HepG2 (cell line): ENCODE data around the gene MLST8. TPM values are rescaled to one million over a fixed set of nuclear protein-coding genes. Genes with fewer than 3 reads are reported as not detected.

Experiments used
- DBP ChIP-seq: sonication (generic); formaldehyde crosslinking; IDR thresholded peaks from 2 replicates; pipeline ENCODE4 v1.4.0; 2020; ENCODE audit warnings: missing genetic modification reagents; ENCODE audit errors: not compliant biosample characterization
- EED ChIP-seq: sonication (generic); formaldehyde crosslinking; IDR thresholded peaks from 2 replicates; pipeline ENCODE4 v1.5.0; 2020; ENCODE audit warnings: mild to moderate bottlenecking, missing genetic modification reagents
- HOMEZ ChIP-seq: IDR thresholded peaks from 2 replicates; pipeline ENCODE4 v1.6.1; 2016; ENCODE audit warnings: low read depth
- IRF9 ChIP-seq: sonication (generic); formaldehyde crosslinking; IDR thresholded peaks from 2 replicates; pipeline ENCODE4 v1.8.0; 2022; ENCODE audit warnings: missing genetic modification reagents, mild to moderate bottlenecking, borderline replicate concordance
- KDM2A ChIP-seq: sonication (generic); formaldehyde crosslinking; IDR thresholded peaks from 2 replicates; pipeline ENCODE4 v1.4.0; 2020; ENCODE audit warnings: low read depth, missing genetic modification reagents, borderline replicate concordance
- KMT2B ChIP-seq: IDR thresholded peaks from 2 replicates; pipeline ENCODE4 v1.6.1; 2016; ENCODE audit warnings: missing genetic modification reagents, missing compliant biosample characterization
- NFYB ChIP-seq: sonication (generic); formaldehyde crosslinking; IDR thresholded peaks from 2 replicates; pipeline ENCODE4 v1.4.0; 2020; ENCODE audit warnings: missing genetic modification reagents
- ZBTB43 ChIP-seq: sonication (generic); formaldehyde crosslinking; conservative IDR thresholded peaks from 2 replicates; pipeline ENCODE4 v1.4.0; 2020; ENCODE audit warnings: missing genetic modification reagents
- ZFP36L2 ChIP-seq: sonication (generic); formaldehyde crosslinking; IDR thresholded peaks from 2 replicates; pipeline ENCODE4 v1.4.0; 2020; ENCODE audit warnings: missing genetic modification reagents
- ZMYM4 ChIP-seq: sonication (generic); formaldehyde crosslinking; IDR thresholded peaks from 2 replicates; pipeline ENCODE4 v1.8.1; 2023; ENCODE audit warnings: mild to moderate bottlenecking, missing genetic modification reagents
- ZNF12 ChIP-seq: sonication (generic); formaldehyde crosslinking; IDR thresholded peaks from 2 replicates; pipeline ENCODE4 v1.5.0; 2020; ENCODE audit warnings: missing genetic modification reagents
- ZNF614 ChIP-seq: IDR thresholded peaks from 2 replicates; pipeline ENCODE4 v1.6.1; 2018; ENCODE audit warnings: missing biosample characterization, missing genetic modification reagents, inconsistent platforms, borderline replicate concordance
- ZNF646 ChIP-seq: sonication (generic); formaldehyde crosslinking; IDR thresholded peaks from 2 replicates; pipeline ENCODE4 v1.9.0; 2021; ENCODE audit warnings: mild to moderate bottlenecking, missing genetic modification reagents
- polyA plus RNA-seq, 8 experiments: library from polyadenylated mRNA; depleted of rRNA in 3 of 8; stranded (reverse) in 7 of 8; unstranded in 1 of 8; fragments of >200 nt; fragmentation: Illumina TruSeq in 4 of 8; extraction: Trizol in 4 of 8; gene quantifications; 2 replicates each; pipeline versions ENCODE4 v1.2.1 to v1.2.3, GENCODE V29; 2011 to 2016; ENCODE audit warnings: low read depth in 4 of 8, missing spikeins in 1 of 8, mixed read lengths in 1 of 8; ENCODE audit not compliant: insufficient read depth in 1 of 8
- total RNA-seq, 5 experiments: library from RNA; depleted of rRNA; stranded (reverse); fragments of >200 nt; fragmentation: Illumina TruSeq; extraction: Trizol; gene quantifications; 2 replicates each; pipeline ENCODE4 v1.2.3, GENCODE V29; 2016; ENCODE audit warnings: low read depth in 1 of 5

The MLST8 gene
- total and polyA plus RNA-seq, 2 of the 13 experiments (the other 11 are each of a cell fraction or from before 2014, with no cell fraction given) = 30.8 to 72.7 TPM

- TF ChIP-seq ZBTB43 (CRISPR knock-in tag) (peak; percentile 59), EED (CRISPR knock-in tag) (0 out of 2 replicates have a peak, but pooled peaks have one; percentile 50), IRF9 (CRISPR knock-in tag) (no peak), KMT2B (CRISPR knock-in tag) (peak; percentile 45; the same call in 1 of the 2 replicates), ZNF614 (peak; percentile 95), ZMYM4 (0 out of 2 replicates have a peak, but pooled peaks have one; percentile 11), DBP (peak; percentile 28), ZFP36L2 (CRISPR knock-in tag) (no peak), KDM2A (CRISPR knock-in tag) (peak; percentile 98), ZNF646 (CRISPR knock-in tag) (no peak; the same call in 1 of the 2 replicates), ZNF12 (no peak; the same call in 1 of the 2 replicates), NFYB (peak; percentile 25; the same call in 1 of the 2 replicates), HOMEZ (CRISPR knock-in tag) (peak; percentile 63)
Observed at GRCh38 chr16:2251296-2252111, 46.2 kb downstream of the MLST8 start, which contains the start of gene ECI1 (continued).
